Measurements from ENCODE around the gene MATCAP1. TPM values are rescaled to one million over a fixed set of nuclear protein-coding genes. Genes with fewer than 3 reads are reported as not detected.

MATCAP1 gene
- total and polyA plus RNA-seq, 2 donors (not counting 1 experiment from before 2014, with no cell fraction given): 6.2 to 8.9 TPM

GRCh38 chr16:67230809-67231660 lies 47.3 kb upstream of the MATCAP1 start:
- Histone ChIP-seq H3K9ac (ENCODE audit: low read length) (no peak overlapping the region), H3K9me3 (ENCODE audit: control extremely low read depth in 1 of 3, control insufficient read depth in 2 of 3, insufficient read depth in 1 of 3, low read length in 2 of 3) (no peaks in the 10 kb centered on the region), H3K4me3 (ENCODE audit: control extremely low read depth in 1 of 5, extremely low read depth in 1 of 5, insufficient read depth in 1 of 5, low read depth in 2 of 5, low read length in 4 of 5) (no peak overlapping the region), H3K27ac (ENCODE audit: low read length in 2 of 2) (no peak overlapping the region), H3K4me2 (replicated peaks; ENCODE audit: low read depth, low read length, poor library complexity, severe bottlenecking) (no peak overlapping the region), H2AFZ (ENCODE audit: insufficient read depth, low read depth, low read length, poor library complexity, severe bottlenecking) (no peak overlapping the region), H4K20me1 (ENCODE audit: control insufficient read depth, insufficient read depth, low read length, poor library complexity, severe bottlenecking) (peaks cover 19% of the 10 kb centered on the region), H3K36me3 (replicated peaks in 1 of 2; ENCODE audit: control extremely low read depth in 1 of 2, control insufficient read depth in 1 of 2, extremely low read depth in 1 of 2, insufficient read depth in 2 of 2, low read length in 1 of 2) (peaks cover 0 to 45% of the 10 kb centered on the region in 2 experiments), H3K79me2 (ENCODE audit: control insufficient read depth, insufficient read depth, low read length) (peaks cover 21% of the 10 kb centered on the region), H3K27me3 (replicated peaks in 1 of 4; ENCODE audit: control extremely low read depth in 1 of 4, control insufficient read depth in 3 of 4, insufficient read depth in 4 of 4, low read length in 3 of 4) (no peaks in the 10 kb centered on the region), H3K4me1 (ENCODE audit: control insufficient read depth in 2 of 2, insufficient read depth in 2 of 2, low read length in 2 of 2) (peaks cover 13 to 18% of the 10 kb centered on the region in 2 donors)
- H3K4me1 Mint-ChIP-seq: peaks cover 21% of the 10 kb centered on the region
- peak overlapping the region; percentile 20 for H3K27ac Mint-ChIP-seq
- no peaks in the 10 kb centered on the region for H3K9me3 Mint-ChIP-seq (ENCODE audit: insufficient read depth)
- H3K4me3 Mint-ChIP-seq: no peak overlapping the region
- TF ChIP-seq CTCF (IDR thresholded peaks at IDR 0.05) (no peak), EZH2 (IDR thresholded peaks at IDR 0.05; ENCODE audit: borderline replicate concordance, insufficient read depth, low read depth, low read length, poor library complexity, severe bottlenecking) (no peak)
- ChIA-PET CTCF (interaction anchor here (2.5 kb wide), 1 partner anchor 14 kb away, joined by 9 read pairs; no protein-coding TSS in a partner anchor), POLR2A (no interaction called here)
- intact Hi-C loops (cut with micrococcal nuclease): no loop called here
- no peaks in the 10 kb centered on the region for H3K27me3 Mint-ChIP-seq
- no peak for ATAC-seq (ENCODE audit: low read depth)
- 88% methylated on average over 11 of the region's 12 CpGs for WGBS (ENCODE audit: insufficient coverage)
- no peak for DNase-seq

Data from B cell (primary cell).